Activated CD8-positive, alpha-beta T cell treated with anti-CD3 and anti-CD28 coated beads for 36 hours (primary cell): ENCODE results near the gene SERPINA12. TPM values are rescaled to one million over a fixed set of nuclear protein-coding genes. Genes with fewer than 3 reads are reported as not detected.

Source experiments
- ATAC-seq: fragments of 200-7000 bp; cut with Tn5 transposase; one replicate; pipeline ENCODE4 v1.10.0; 2021; ENCODE audit warnings: mild to moderate bottlenecking, moderate library complexity
- CTCF ChIA-PET: fragments of 350-600 bp; sonication (Branson Sonifier 250); formaldehyde crosslinking; loops from one replicate; lab custom pipeline; 2021; ENCODE audit warnings: antibody characterized with exemption; lab: Charles Lee
- POLR2A ChIA-PET: fragments of 350-600 bp; sonication (Branson Sonifier 250); formaldehyde crosslinking; loops from one replicate; lab custom pipeline; 2021; ENCODE audit warnings: antibody characterized with exemption; lab: Charles Lee
- DNase-seq: peaks from one replicate; pipeline ENCODE4 v3.0.0-alpha.2; 2020
- H3K27ac Mint-ChIP-seq: one replicate; pipeline ENCODE4 v1.8.0; 2021; ENCODE audit warnings: mild to moderate bottlenecking, mixed read lengths
- H3K27me3 Mint-ChIP-seq: one replicate; pipeline ENCODE4 v1.8.0; 2021; ENCODE audit warnings: mixed read lengths
- H3K36me3 Mint-ChIP-seq: one replicate; pipeline ENCODE4 v1.8.0; 2021; ENCODE audit warnings: low read depth, mixed read lengths
- H3K4me1 Mint-ChIP-seq: one replicate; pipeline ENCODE4 v1.8.0; 2021; ENCODE audit warnings: low read depth, mixed read lengths
- H3K4me3 Mint-ChIP-seq: one replicate; pipeline ENCODE4 v1.8.0; 2021; ENCODE audit warnings: mild to moderate bottlenecking, moderate library complexity, mixed read lengths
- H3K9me3 Mint-ChIP-seq: one replicate; pipeline ENCODE4 v1.8.0; 2021; ENCODE audit warnings: mixed read lengths
- CTCF ChIP-seq: fragments of 200-600 bp; IDR thresholded peaks from one replicate; pipeline ENCODE4 v1.8.0; 2022; ENCODE audit warnings: antibody characterized with exemption, mild to moderate bottlenecking
- intact Hi-C: fragments of 100-400 bp; cut with micrococcal nuclease; formaldehyde crosslinking; loops from one replicate; pipeline ENCODE4 v1.10.0; 2022
- total RNA-seq, 2 experiments: library from RNA; stranded (reverse); gene quantifications; one replicate each; pipeline ENCODE4 v1.2.3, GENCODE V29; 2021

SERPINA12 gene
- total RNA-seq, 2 experiments from 2014 or later = not detected

GRCh38 chr14:94505206-94505605 is 4.1 kb downstream of the SERPINA12 start:
- DNase-seq (no peak), ATAC-seq (no peak)
- no peaks in the 10 kb centered on the region for H3K9me3 Mint-ChIP-seq
- CTCF ChIA-PET = no interaction called here
- intact Hi-C loops = no loop called here
- POLR2A ChIA-PET = no interaction called here
- H3K36me3 Mint-ChIP-seq = no peaks in the 10 kb centered on the region
- H3K4me3 Mint-ChIP-seq = no peak overlapping the region
- TF ChIP-seq CTCF = no peak
- no peaks in the 10 kb centered on the region for H3K4me1 Mint-ChIP-seq
- peaks cover 8% of the 10 kb centered on the region for H3K27me3 Mint-ChIP-seq
- H3K27ac Mint-ChIP-seq = no peak overlapping the region

- ATAC-seq (no peak), DNase-seq (no peak)
- H3K4me3 Mint-ChIP-seq = no peak overlapping the region
- H3K36me3 Mint-ChIP-seq = no peaks in the 10 kb centered on the region
- no peak for TF ChIP-seq CTCF
- intact Hi-C loops = no loop called here
- H3K9me3 Mint-ChIP-seq = no peaks in the 10 kb centered on the region
- H3K4me1 Mint-ChIP-seq = no peaks in the 10 kb centered on the region
- peaks cover 10% of the 10 kb centered on the region for H3K27me3 Mint-ChIP-seq
- ChIA-PET CTCF (interaction anchor here (0.9 to 1.1 kb wide), 2 partner anchors 15 to 17 kb away, joined by 3 to 4 read pairs; no protein-coding TSS in a partner anchor), POLR2A (no interaction called here)
- no peak overlapping the region for H3K27ac Mint-ChIP-seq
These were observed 7.4 kb downstream of the SERPINA12 start for GRCh38 chr14:94501588-94502516.

- no peaks in the 10 kb centered on the region for H3K9me3 Mint-ChIP-seq
- no peak for DNase-seq
- peaks cover 8% of the 10 kb centered on the region for H3K27me3 Mint-ChIP-seq
- H3K27ac Mint-ChIP-seq = no peak overlapping the region
- no peak overlapping the region for H3K4me3 Mint-ChIP-seq
- ATAC-seq = no peak
- CTCF ChIA-PET = interaction anchor here (1.1 kb wide), 1 partner anchor 15 kb away, joined by 3 read pairs; no protein-coding TSS in a partner anchor
- H3K36me3 Mint-ChIP-seq = no peaks in the 10 kb centered on the region
- intact Hi-C loops = no loop called here
- no peak for TF ChIP-seq CTCF
- POLR2A ChIA-PET = no interaction called here
- H3K4me1 Mint-ChIP-seq = no peaks in the 10 kb centered on the region
These were observed 9.0 kb downstream of the SERPINA12 start for GRCh38 chr14:94500264-94500663.

- H3K4me3 Mint-ChIP-seq = no peak overlapping the region
- H3K27ac Mint-ChIP-seq = no peak overlapping the region
- POLR2A ChIA-PET = no interaction called here
- no peaks in the 10 kb centered on the region for H3K4me1 Mint-ChIP-seq
- ATAC-seq (no peak), DNase-seq (no peak)
- no peak for TF ChIP-seq CTCF
- no peaks in the 10 kb centered on the region for H3K9me3 Mint-ChIP-seq
- no peaks in the 10 kb centered on the region for H3K36me3 Mint-ChIP-seq
- CTCF ChIA-PET = interaction anchor here (1.6 kb wide), 1 partner anchor 49 kb away, joined by 7 read pairs; no protein-coding TSS in a partner anchor
- H3K27me3 Mint-ChIP-seq = peaks cover 8% of the 10 kb centered on the region
- intact Hi-C loops = no loop called here
These were observed 9.6 kb downstream of the SERPINA12 start for GRCh38 chr14:94499673-94500072.

- Mint-ChIP-seq H3K36me3 (no peaks in the 10 kb centered on the region), H3K4me3 (no peak overlapping the region), H3K9me3 (no peaks in the 10 kb centered on the region), H3K27me3 (peaks cover 8% of the 10 kb centered on the region), H3K27ac (no peak overlapping the region), H3K4me1 (no peaks in the 10 kb centered on the region)
- no peak for DNase-seq
- ATAC-seq = no peak
- ChIA-PET POLR2A (interaction anchor here (0.6 kb wide), 1 partner anchor 67 kb away, joined by 3 read pairs; no protein-coding TSS in a partner anchor), CTCF (interaction anchor here (1.5 to 1.9 kb wide), 3 partner anchors 12 to 51 kb away, joined by 4 to 7 read pairs (median 5); no protein-coding TSS in a partner anchor)
- intact Hi-C loops = no loop called here
- no peak for TF ChIP-seq CTCF
These were observed 11.1 kb downstream of the SERPINA12 start for GRCh38 chr14:94498215-94498614.
